GM18520 (cell line): ENCODE results near the gene GASK1A.

Experiments
- ATAC-seq: cut with Tn5 transposase; IDR thresholded peaks from one replicate; pipeline ENCODE4 v1.9.1; 2021; ENCODE audit not compliant: unreplicated experiment

GASK1A gene

GRCh38 chr3:43080726-43081568 is 101.8 kb downstream of the GASK1A start:
- ATAC-seq = no peak

- no peak for ATAC-seq
These were observed 102.7 kb downstream of the GASK1A start for GRCh38 chr3:43081796-43082195.

- ATAC-seq = no peak
These were observed 103.3 kb downstream of the GASK1A start for GRCh38 chr3:43082457-43082856.

- ATAC-seq = no peak
These were observed 107.5 kb downstream of the GASK1A start for GRCh38 chr3:43086460-43087165.

- ATAC-seq = no peak
These were observed 108.2 kb downstream of the GASK1A start for GRCh38 chr3:43087249-43087776.

GRCh38 chr3:43089081-43089480 is 110.0 kb downstream of the GASK1A start:
- no peak for ATAC-seq

- no peak for ATAC-seq
These were observed 111.1 kb downstream of the GASK1A start for GRCh38 chr3:43090238-43090637.

- ATAC-seq = no peak
These were observed 112.4 kb downstream of the GASK1A start for GRCh38 chr3:43091481-43091880.

- no peak for ATAC-seq
These were observed 113.9 kb downstream of the GASK1A start for GRCh38 chr3:43093006-43093405.

GRCh38 chr3:43093974-43094373 is 114.9 kb downstream of the GASK1A start:
- ATAC-seq = no peak

GRCh38 chr3:43094381-43094780 is 115.3 kb downstream of the GASK1A start:
- no peak for ATAC-seq

GRCh38 chr3:43094851-43095250 is 115.7 kb downstream of the GASK1A start:
- ATAC-seq = no peak

- ATAC-seq = no peak
These were observed 116.3 kb downstream of the GASK1A start for GRCh38 chr3:43095370-43095769.

- no peak for ATAC-seq
These were observed 117.7 kb downstream of the GASK1A start for GRCh38 chr3:43096761-43097160.

- no peak for ATAC-seq
These were observed 118.4 kb downstream of the GASK1A start for GRCh38 chr3:43097400-43098080.

GRCh38 chr3:43098761-43099160 is 119.7 kb downstream of the GASK1A start:
- ATAC-seq = no peak

GRCh38 chr3:43102773-43103480 is 123.8 kb downstream of the GASK1A start:
- ATAC-seq = no peak

- ATAC-seq = no peak
These were observed 124.9 kb downstream of the GASK1A start for GRCh38 chr3:43104039-43104438.

- no peak for ATAC-seq
These were observed 125.8 kb downstream of the GASK1A start for GRCh38 chr3:43104660-43105595.
